Ovary (tissue), 9 donors: Measurements from ENCODE around the gene WEE2. TPM values are rescaled to one million over a fixed set of nuclear protein-coding genes. Genes with fewer than 3 reads are reported as not detected.

Source experiments
- DNase-seq, 5 donors: peaks; one replicate each; pipeline ENCODE4 v3.0.0-alpha.2; 2019 to 2020
- H3K27ac ChIP-seq, 2 donors: fragments of 200-600 bp; one replicate each; pipeline versions ENCODE4 v1.5.1 to v1.8.0; 2019 to 2022
- H3K27me3 ChIP-seq: fragments of 200-600 bp; one replicate; pipeline ENCODE4 v1.8.0; 2022
- H3K36me3 ChIP-seq: fragments of 200-600 bp; sonication (generic); one replicate; pipeline ENCODE4 v1.5.1; 2019
- H3K4me1 ChIP-seq: one replicate; pipeline ENCODE4 v1.8.1; 2013; ENCODE audit warnings: mild to moderate bottlenecking, moderate library complexity; ENCODE audit not compliant: insufficient read depth
- H3K4me3 ChIP-seq: fragments of 200-600 bp; sonication (generic); one replicate; pipeline ENCODE4 v1.5.1; 2017
- H3K9me3 ChIP-seq, 2 donors: fragments of 200-600 bp in 1 of 2; sonication (generic) in 1 of 2; one replicate each; pipeline versions ENCODE4 v1.5.1 to v1.8.1; 2013 to 2019; ENCODE audit warnings: mild to moderate bottlenecking in 1 of 2, moderate library complexity in 1 of 2
- EP300 ChIP-seq: sonication (generic); formaldehyde crosslinking; IDR thresholded peaks from one replicate; pipeline ENCODE4 v1.6.1; 2017; ENCODE audit warnings: antibody characterized with exemption
- POLR2A ChIP-seq: fragments of 450-650 bp; IDR thresholded peaks from one replicate; pipeline ENCODE4 v1.6.1; 2017; ENCODE audit warnings: antibody characterized with exemption, mild to moderate bottlenecking, moderate library complexity
- whole genome bisulfite sequencing, 3 donors: extraction: QIAGEN DNeasy Blood & Tissue Kit in 1 of 3; methylation state at CpG; one replicate each; pipeline versions ENCODE4 v1.1.5 to v1.1.7; 2013 to 2017; 5-methylcytosine and 5-hydroxymethylcytosine counted together
- intact Hi-C, 4 donors: fragments of 100-400 bp; cut with DNase I; formaldehyde crosslinking; loops; one replicate each; pipeline versions ENCODE4 v1.11.0 to v1.15.1; 2022 to 2023
- polyA plus RNA-seq, 2 donors: library from polyadenylated mRNA; stranded (reverse); fragments of 200-250 nt in 1 of 2; fragments of 350-450 nt in 1 of 2; fragmentation: Illumina TruSeq in 1 of 2; extraction: RNeasy Lipid Tissue Mini Kit (QIAGEN cat#74804) in 1 of 2; gene quantifications; one replicate each; pipeline ENCODE4 v1.2.3, GENCODE V29; 2013 to 2014
- total RNA-seq, 7 donors: library from RNA; depleted of rRNA in 2 of 7; stranded (reverse); fragments of >200 nt in 2 of 7; fragmentation: NEBNext Ultra II Directional in 3 of 7; extraction: Animal tissue kit (Norgen Biotek cat#: 25700) in 3 of 7; gene quantifications; one replicate each; pipeline versions ENCODE4 v1.1.0 to v1.2.4, GENCODE V29; 2016 to 2023
- TF ChIP-seq, protein P1 (sequence below), 3 donors: fragments of 450-650 bp in 2 of 3; fragments of 200-600 bp in 1 of 3; IDR thresholded peaks; one replicate each; pipeline versions ENCODE4 v1.5.1 to v1.8.0; 2016 to 2022; ENCODE audit warnings: antibody characterized with exemption in 3 of 3, mild to moderate bottlenecking in 1 of 3
- donor health status: DM: no; HTN: no; CAD: no; lungs with moderate emphysema.
- donor health status: DM: no; HTN: no; CAD: no.
- donor health status: Bipolar disorder and iron deficiency.
- donor health status: DM: yes; HTN: yes; CAD: no.
- donor health status: DM: no; HTN: no; CAD: no.
- donor health status: DM: yes; HTN: yes; CAD: no.

Gene WEE2
- total and polyA plus RNA-seq, 9 donors = 0.07 to 0.27 (median 0.16) TPM; not detected in 5

GRCh38 chr7:141714571-141714970 is 6.4 kb downstream of the WEE2 start:
- TF ChIP-seq, protein P1, sequence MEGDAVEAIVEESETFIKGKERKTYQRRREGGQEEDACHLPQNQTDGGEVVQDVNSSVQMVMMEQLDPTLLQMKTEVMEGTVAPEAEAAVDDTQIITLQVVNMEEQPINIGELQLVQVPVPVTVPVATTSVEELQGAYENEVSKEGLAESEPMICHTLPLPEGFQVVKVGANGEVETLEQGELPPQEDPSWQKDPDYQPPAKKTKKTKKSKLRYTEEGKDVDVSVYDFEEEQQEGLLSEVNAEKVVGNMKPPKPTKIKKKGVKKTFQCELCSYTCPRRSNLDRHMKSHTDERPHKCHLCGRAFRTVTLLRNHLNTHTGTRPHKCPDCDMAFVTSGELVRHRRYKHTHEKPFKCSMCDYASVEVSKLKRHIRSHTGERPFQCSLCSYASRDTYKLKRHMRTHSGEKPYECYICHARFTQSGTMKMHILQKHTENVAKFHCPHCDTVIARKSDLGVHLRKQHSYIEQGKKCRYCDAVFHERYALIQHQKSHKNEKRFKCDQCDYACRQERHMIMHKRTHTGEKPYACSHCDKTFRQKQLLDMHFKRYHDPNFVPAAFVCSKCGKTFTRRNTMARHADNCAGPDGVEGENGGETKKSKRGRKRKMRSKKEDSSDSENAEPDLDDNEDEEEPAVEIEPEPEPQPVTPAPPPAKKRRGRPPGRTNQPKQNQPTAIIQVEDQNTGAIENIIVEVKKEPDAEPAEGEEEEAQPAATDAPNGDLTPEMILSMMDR (IDR thresholded peaks at IDR 0.05) = no peak
- TF ChIP-seq EP300 = no peak
- TF ChIP-seq POLR2A = no peak
- no peaks in the 10 kb centered on the region for H3K36me3 ChIP-seq
- H3K9me3 ChIP-seq = no peaks in the 10 kb centered on the region
- WGBS, 3 donors = 75 to 82% (median 81%) methylated on average over 2 of the region's 2 CpGs
- intact Hi-C loops = no loop called here
- no peaks in the 10 kb centered on the region for H3K27me3 ChIP-seq
- H3K4me1 ChIP-seq = no peaks in the 10 kb centered on the region
- H3K4me3 ChIP-seq = no peak overlapping the region
- H3K27ac ChIP-seq = no peak overlapping the region
- no peak for DNase-seq

DNA sequence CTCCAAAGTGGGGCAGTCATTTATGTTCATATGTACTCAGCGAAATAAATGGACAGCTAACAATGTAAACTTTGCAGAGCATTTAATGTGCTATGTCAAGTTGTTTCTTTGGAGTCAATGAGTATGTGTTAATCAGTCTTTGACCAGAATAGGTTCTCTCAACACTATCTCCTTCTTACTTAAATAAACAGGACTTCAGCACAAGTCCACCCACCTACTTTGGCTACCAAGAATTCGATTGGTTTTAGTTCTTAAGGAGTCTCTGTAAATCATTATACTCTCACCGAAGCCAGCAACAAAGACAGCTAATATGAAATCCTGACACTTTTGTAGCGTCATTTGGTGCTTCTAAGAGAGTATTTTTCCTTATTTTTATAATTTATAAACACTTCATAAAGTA is 6.9 kb downstream of the WEE2 start:
- no peaks in the 10 kb centered on the region for H3K4me1 ChIP-seq
- no peaks in the 10 kb centered on the region for H3K36me3 ChIP-seq
- H3K27ac ChIP-seq = no peak overlapping the region
- no peak overlapping the region for H3K4me3 ChIP-seq
- WGBS, 3 donors = 68 to 84% (median 80%) methylated on average over 4 of the region's 4 CpGs
- no peaks in the 10 kb centered on the region for H3K9me3 ChIP-seq
- TF ChIP-seq EP300 = no peak
- TF ChIP-seq POLR2A = no peak
- TF ChIP-seq, protein P1 (IDR thresholded peaks at IDR 0.05) = no peak
- no peak for DNase-seq
- H3K27me3 ChIP-seq = no peaks in the 10 kb centered on the region
- intact Hi-C loops = no loop called here

DNA sequence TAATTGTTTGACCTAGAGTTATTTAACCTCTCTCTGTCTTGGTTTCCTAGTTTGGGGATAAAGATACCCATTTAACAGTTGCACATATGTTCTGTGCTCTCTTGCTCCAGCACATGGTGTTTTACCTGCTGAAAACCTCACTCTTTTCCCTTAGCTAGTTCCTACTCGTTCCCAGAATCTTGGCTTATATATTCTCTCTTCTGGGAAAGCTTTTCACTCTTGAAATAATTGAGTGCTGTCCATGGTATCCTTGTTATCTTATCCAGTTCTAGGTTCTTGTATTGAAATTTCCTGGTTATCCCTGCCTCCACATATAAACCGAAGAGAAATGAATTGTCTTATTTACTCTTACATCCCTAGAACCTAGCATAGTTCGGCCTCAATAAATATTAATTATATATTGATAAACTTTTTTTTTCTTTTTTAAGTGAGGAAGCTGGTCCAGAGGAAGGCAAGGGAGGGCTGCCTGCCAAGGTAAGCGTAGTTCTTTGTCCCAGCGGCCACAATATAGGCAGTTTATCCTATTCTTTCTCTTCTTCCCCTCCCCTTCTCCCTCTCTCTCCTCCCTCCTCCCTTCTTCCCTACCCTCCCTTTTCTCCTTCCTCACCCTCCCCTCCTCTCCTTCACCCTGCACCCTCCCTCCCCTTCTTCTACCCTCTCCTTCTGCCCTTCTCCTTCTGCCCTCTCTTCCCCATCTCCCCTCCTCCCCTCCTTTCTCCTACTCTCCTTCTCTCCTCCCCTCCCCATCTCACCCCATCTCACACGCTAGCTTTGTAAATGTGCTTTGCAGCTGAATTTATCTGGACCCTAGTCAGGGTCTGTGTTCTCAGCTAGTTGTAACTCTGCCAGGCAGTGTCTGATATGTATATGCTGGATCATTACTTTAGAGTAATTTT is 7.9 kb downstream of the WEE2 start:
- 71 to 72% (median 71%) methylated on average over 6 of the region's 6 CpGs for WGBS, 3 donors
- DNase-seq = no peak
- H3K36me3 ChIP-seq = no peaks in the 10 kb centered on the region
- TF ChIP-seq POLR2A (no peak), EP300 (no peak)
- TF ChIP-seq, protein P1 (IDR thresholded peaks at IDR 0.05) = no peak
- H3K9me3 ChIP-seq = no peaks in the 10 kb centered on the region
- no peak overlapping the region for H3K27ac ChIP-seq
- H3K27me3 ChIP-seq = no peaks in the 10 kb centered on the region
- no peak overlapping the region for H3K4me3 ChIP-seq
- H3K4me1 ChIP-seq = no peaks in the 10 kb centered on the region
- intact Hi-C loops = no loop called here

- no peak overlapping the region for H3K27ac ChIP-seq
Measured at GRCh38 chr7:141717450-141717849, 9.3 kb downstream of the WEE2 start.

More at GRCh38 chr7:141717450-141717849, 9.3 kb downstream of the WEE2 start:
- no peaks in the 10 kb centered on the region for H3K4me1 ChIP-seq
- no peaks in the 10 kb centered on the region for H3K27me3 ChIP-seq
- no peak for DNase-seq
- 97 to 99% (median 97%) methylated on average over 1 of the region's 1 CpG for WGBS, 3 donors
- no peaks in the 10 kb centered on the region for H3K36me3 ChIP-seq
- TF ChIP-seq POLR2A (no peak), EP300 (no peak)
- TF ChIP-seq, protein P1 (IDR thresholded peaks at IDR 0.05) = no peak
- no peaks in the 10 kb centered on the region for H3K9me3 ChIP-seq
- no peak overlapping the region for H3K4me3 ChIP-seq
- intact Hi-C loops = no loop called here
